Progenitor cell of endocrine pancreas (in vitro differentiated cells): ENCODE results near the gene SF3A1. TPM values are rescaled to one million over a fixed set of nuclear protein-coding genes. Genes with fewer than 3 reads are reported as not detected.

Source experiments
- DNase-seq: peaks from one replicate; pipeline ENCODE4 v3.0.0; 2021; ENCODE audit warnings: low spot score; ENCODE audit not compliant: unreplicated experiment
- H3K27ac Mint-ChIP-seq: 2 replicates; pipeline ENCODE4 v1.8.0; 2021; ENCODE audit warnings: mild to moderate bottlenecking, moderate library complexity, mixed read lengths
- H3K27me3 Mint-ChIP-seq: 2 replicates; pipeline ENCODE4 v1.8.0; 2021; ENCODE audit warnings: mixed read lengths
- H3K36me3 Mint-ChIP-seq: 2 replicates; pipeline ENCODE4 v1.8.0; 2022; ENCODE audit warnings: mixed read lengths; ENCODE audit not compliant: insufficient read depth
- H3K4me1 Mint-ChIP-seq: 2 replicates; pipeline ENCODE4 v1.8.0; 2021; ENCODE audit warnings: low read depth, mixed read lengths
- H3K4me3 Mint-ChIP-seq: 2 replicates; pipeline ENCODE4 v1.8.0; 2021; ENCODE audit warnings: low read depth, mild to moderate bottlenecking, moderate library complexity, mixed read lengths
- H3K9me3 Mint-ChIP-seq: 2 replicates; pipeline ENCODE4 v1.8.0; 2021; ENCODE audit warnings: low read depth, mixed read lengths
- CTCF ChIP-seq: fragments of 200-600 bp; sonication (generic); IDR thresholded peaks from one replicate; pipeline ENCODE4 v1.5.0; 2021; ENCODE audit warnings: antibody characterized with exemption, mild to moderate bottlenecking; ENCODE audit not compliant: unreplicated experiment
- total RNA-seq: library from RNA; stranded (reverse); gene quantifications from 2 replicates; pipeline ENCODE4 v1.2.1, GENCODE V29; 2021

The SF3A1 gene
- total RNA-seq, 1 donor from 2014 or later, result 165 TPM

GRCh38 chr22:30332994-30333706, 23.5 kb downstream of the SF3A1 start:
- DNase-seq, result no peak
- no peak overlapping the region for H3K27ac Mint-ChIP-seq

GRCh38 chr22:30332551-30332950, 24.1 kb downstream of the SF3A1 start:
- H3K36me3 Mint-ChIP-seq, result peaks cover 10% of the 10 kb centered on the region
- DNase-seq, result no peak
- H3K9me3 Mint-ChIP-seq, result no peaks in the 10 kb centered on the region
- no peak overlapping the region for H3K27ac Mint-ChIP-seq
- no peak overlapping the region for H3K4me3 Mint-ChIP-seq
- no peak for TF ChIP-seq CTCF
- no peaks in the 10 kb centered on the region for H3K27me3 Mint-ChIP-seq
- peaks cover 7% of the 10 kb centered on the region for H3K4me1 Mint-ChIP-seq

More at GRCh38 chr22:30332994-30333706, 23.5 kb downstream of the SF3A1 start:
- peaks cover 10% of the 10 kb centered on the region for H3K36me3 Mint-ChIP-seq
- no peaks in the 10 kb centered on the region for H3K27me3 Mint-ChIP-seq
- no peaks in the 10 kb centered on the region for H3K9me3 Mint-ChIP-seq
- no peak overlapping the region for H3K4me3 Mint-ChIP-seq
- TF ChIP-seq CTCF, result no peak
- peaks cover 2% of the 10 kb centered on the region for H3K4me1 Mint-ChIP-seq

DNA sequence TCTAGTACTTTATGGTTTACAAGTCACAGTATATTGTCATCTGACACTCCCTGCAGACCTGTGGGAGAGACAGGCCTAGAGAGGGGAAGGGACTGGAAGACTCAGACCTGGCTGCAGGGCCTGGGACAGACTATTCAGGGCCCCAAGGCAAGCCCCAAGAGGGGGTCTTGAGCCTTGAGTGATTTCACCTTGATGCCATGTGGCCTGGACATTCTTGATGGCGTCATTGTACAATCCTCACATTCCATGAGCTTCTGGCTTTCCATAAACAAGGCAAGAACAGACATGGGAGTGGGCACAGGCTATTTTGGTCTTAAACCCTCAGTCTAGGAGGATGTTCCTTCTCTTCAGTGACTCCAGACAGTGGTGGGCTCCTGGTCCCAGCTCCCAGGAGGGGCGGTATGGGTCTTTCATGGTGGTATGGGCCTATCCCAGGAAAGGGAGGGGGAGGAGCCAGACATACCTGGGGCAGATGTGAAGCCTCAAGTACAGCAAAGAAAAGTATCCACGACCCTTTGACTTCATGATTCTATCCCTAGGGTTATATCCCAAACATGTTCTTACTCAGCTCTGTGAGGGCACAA, 28.1 kb downstream of the SF3A1 start:
- peak overlapping the region; percentile 77 for H3K27ac Mint-ChIP-seq
- no peaks in the 10 kb centered on the region for H3K27me3 Mint-ChIP-seq
- H3K4me1 Mint-ChIP-seq, result peaks cover 25% of the 10 kb centered on the region
- peaks cover 3% of the 10 kb centered on the region for H3K36me3 Mint-ChIP-seq
- no peak for DNase-seq
- no peaks in the 10 kb centered on the region for H3K9me3 Mint-ChIP-seq
- no peak overlapping the region for H3K4me3 Mint-ChIP-seq
- no peak for TF ChIP-seq CTCF

- peak; percentile 29 for TF ChIP-seq CTCF
- H3K4me1 Mint-ChIP-seq, result peaks cover 25% of the 10 kb centered on the region
- H3K27ac Mint-ChIP-seq, result peak overlapping the region; percentile 90
- no peak for DNase-seq
- peaks cover 3% of the 10 kb centered on the region for H3K36me3 Mint-ChIP-seq
- peak overlapping the region; percentile 71 for H3K4me3 Mint-ChIP-seq
- H3K27me3 Mint-ChIP-seq, result no peaks in the 10 kb centered on the region
- no peaks in the 10 kb centered on the region for H3K9me3 Mint-ChIP-seq
These were observed 28.8 kb downstream of the SF3A1 start for GRCh38 chr22:30327864-30328345.

DNA sequence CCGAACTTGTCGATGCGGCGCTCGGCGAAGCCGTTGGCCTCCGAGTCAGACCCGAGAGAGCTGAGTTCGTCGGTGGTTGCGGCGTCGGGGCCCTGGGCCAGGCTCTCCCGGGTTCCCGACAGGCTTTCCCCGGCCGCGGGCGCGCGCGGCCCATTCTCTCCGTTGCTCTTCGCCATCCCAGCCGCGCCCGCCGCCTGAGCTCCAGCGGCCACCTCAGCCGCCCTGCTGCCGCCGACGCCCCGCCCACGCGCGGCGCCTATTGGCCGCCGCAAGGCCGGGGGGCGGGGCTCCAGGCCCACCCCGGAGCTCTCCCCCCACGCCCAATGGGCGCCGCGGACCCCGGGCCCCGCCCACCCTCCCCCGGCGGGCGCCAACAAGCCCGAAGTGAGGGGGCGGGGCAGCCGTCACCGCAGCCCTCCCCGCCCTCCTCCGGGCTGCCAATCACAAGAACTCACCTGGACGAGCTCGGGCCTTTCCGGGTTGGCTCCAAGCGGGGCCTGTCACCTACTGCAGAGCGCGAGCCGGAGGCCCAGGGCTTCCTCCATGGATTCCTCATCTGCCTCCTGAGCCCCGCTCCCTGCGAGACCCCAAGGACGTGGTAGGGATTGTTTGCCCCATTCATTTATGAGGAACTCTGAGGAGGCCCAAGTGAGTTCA, 29.9 kb downstream of the SF3A1 start, which contains the start of gene TBC1D10A:
Gene TBC1D10A (minus strand): TSS at position 236 of the 657 bp plus-strand sequence. CDS start 60 bp downstream, at position 176.
- peak; percentile 93 for DNase-seq
- H3K4me1 Mint-ChIP-seq, result peaks cover 25% of the 10 kb centered on the region
- H3K27ac Mint-ChIP-seq, result peak within 1 kb of the TSS; percentile 90
- peak within 1 kb of the TSS; percentile 79 for H3K4me3 Mint-ChIP-seq
- no peaks in the 10 kb centered on the region for H3K9me3 Mint-ChIP-seq
- peaks cover 3% of the 10 kb centered on the region for H3K36me3 Mint-ChIP-seq
- no peak for TF ChIP-seq CTCF
- no peaks in the 10 kb centered on the region for H3K27me3 Mint-ChIP-seq
